ENCODE data around the gene CHRM1.
A peak's percentile ranks its signal among the peaks of the same experiment; 100 is the strongest.

Gene CHRM1

DNA sequence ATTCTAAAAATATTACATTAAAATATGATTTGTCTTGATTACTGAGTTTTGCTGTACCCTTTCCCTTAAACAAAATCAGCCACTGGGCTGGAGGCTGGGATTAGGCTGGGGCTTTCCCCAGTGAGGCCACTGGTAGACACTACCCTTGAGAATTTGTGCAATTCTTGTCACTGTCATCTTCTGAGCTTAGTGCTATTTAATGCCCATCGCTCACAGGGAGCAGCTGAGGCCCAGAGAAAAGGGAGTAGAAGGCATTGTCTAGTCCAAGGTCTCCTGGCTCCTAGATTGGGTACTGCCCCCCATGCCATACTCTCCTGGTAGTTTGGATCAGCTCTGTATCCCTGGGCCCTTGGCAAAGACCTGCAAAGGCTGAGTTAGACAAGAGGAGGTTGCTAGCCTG, 6.7 kb downstream of the CHRM1 start:
- ChIA-PET POLR2A (interaction anchor here (0.7 kb wide), 1 partner anchor 35 kb away, joined by 11 read pairs; no protein-coding TSS in a partner anchor), CTCF (interaction anchor here (2.1 to 2.4 kb wide), 2 partner anchors 8 to 108 kb away, joined by 11 to 24 read pairs; no protein-coding TSS in a partner anchor)
- DNase-seq (ENCODE audit: extremely low spot score), result no peak
- TF ChIP-seq, protein P1, sequence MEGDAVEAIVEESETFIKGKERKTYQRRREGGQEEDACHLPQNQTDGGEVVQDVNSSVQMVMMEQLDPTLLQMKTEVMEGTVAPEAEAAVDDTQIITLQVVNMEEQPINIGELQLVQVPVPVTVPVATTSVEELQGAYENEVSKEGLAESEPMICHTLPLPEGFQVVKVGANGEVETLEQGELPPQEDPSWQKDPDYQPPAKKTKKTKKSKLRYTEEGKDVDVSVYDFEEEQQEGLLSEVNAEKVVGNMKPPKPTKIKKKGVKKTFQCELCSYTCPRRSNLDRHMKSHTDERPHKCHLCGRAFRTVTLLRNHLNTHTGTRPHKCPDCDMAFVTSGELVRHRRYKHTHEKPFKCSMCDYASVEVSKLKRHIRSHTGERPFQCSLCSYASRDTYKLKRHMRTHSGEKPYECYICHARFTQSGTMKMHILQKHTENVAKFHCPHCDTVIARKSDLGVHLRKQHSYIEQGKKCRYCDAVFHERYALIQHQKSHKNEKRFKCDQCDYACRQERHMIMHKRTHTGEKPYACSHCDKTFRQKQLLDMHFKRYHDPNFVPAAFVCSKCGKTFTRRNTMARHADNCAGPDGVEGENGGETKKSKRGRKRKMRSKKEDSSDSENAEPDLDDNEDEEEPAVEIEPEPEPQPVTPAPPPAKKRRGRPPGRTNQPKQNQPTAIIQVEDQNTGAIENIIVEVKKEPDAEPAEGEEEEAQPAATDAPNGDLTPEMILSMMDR (IDR thresholded peaks at IDR 0.05; ENCODE audit: control extremely low read depth, extremely low read depth, low read depth, missing control alignments), result no peak

DNA sequence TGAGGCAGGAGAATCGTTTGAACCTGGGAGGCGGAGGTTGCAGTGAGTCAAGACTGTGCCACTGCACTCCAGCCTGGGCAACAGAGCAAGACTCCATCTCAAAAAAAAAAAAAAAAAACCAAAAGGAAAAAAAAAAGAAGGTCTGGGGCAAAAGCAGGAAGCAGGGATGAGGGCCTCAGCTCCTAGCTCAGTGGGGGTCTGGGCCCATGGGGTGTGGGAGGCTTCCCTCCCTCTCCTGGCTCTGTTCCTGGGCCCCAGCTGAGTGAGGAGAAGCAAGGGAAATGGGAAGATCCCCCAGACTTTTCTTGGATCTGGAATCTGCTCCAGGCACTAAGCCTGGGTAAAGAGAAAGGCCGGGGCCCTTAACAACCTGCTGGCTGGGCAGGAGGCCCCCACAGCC, 8.9 kb downstream of the CHRM1 start:
- ChIA-PET CTCF (no interaction called here), POLR2A (no interaction called here)
- DNase-seq (ENCODE audit: extremely low spot score), result no peak
- TF ChIP-seq, protein P1 (IDR thresholded peaks at IDR 0.05; ENCODE audit: control extremely low read depth, extremely low read depth, low read depth, missing control alignments), result no peak

DNA sequence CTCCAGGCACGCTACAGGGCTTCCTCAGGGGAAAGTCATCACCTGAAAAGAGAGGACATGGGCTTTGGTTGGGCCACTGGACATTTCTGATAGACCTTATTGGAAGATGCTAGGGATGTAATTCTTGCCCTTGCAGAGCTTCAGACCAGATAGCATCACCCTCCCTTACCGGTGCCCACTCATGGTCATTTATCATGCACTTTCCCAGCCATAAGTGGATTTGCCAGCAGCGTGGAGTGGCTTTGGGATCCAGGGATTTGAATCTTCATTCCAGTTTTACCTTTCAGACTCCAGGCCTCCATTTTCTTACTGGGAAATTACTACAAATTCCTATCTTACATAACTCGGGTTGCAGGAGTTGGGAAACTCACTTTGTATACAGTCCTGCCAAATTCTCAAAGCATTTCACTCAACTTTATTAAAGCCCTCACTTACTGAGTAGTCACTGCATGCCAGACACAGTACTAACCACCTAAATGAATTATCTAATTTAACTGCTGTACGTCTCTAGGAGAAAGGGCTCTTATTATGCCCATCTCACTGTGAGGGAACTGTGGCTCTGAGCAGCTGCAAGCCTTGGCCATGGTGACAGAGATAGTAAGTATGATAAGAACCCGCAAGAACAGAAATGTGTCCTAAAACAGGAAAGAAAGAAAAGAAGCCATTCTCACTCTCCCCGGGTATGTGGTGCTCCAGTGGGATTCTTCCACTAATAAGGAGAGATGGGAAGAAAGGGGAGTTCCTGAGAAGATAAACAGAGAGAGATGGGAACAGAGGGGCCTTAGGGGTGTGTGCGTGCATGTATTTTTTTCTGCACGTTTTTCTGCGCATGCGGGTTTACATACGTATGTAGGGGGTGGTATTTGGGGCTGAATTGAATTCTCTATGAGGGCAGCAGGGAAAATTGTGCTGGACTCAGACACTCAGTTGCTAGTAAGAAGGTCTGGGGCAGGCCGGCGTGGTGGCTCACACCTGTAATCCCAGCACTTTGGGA, 9.7 kb downstream of the CHRM1 start:
- CTCF ChIA-PET, result interaction anchor here (0.7 to 10.6 kb wide), 3 partner anchors 9 to 124 kb away, joined by 3 to 347 read pairs (median 97); partner anchors contain the start of gene CHRM1
- POLR2A ChIA-PET, result no interaction called here
- DNase-seq (ENCODE audit: extremely low spot score), result no peak
- TF ChIP-seq, protein P1 (IDR thresholded peaks at IDR 0.05; ENCODE audit: control extremely low read depth, extremely low read depth, low read depth, missing control alignments), result no peak

DNA sequence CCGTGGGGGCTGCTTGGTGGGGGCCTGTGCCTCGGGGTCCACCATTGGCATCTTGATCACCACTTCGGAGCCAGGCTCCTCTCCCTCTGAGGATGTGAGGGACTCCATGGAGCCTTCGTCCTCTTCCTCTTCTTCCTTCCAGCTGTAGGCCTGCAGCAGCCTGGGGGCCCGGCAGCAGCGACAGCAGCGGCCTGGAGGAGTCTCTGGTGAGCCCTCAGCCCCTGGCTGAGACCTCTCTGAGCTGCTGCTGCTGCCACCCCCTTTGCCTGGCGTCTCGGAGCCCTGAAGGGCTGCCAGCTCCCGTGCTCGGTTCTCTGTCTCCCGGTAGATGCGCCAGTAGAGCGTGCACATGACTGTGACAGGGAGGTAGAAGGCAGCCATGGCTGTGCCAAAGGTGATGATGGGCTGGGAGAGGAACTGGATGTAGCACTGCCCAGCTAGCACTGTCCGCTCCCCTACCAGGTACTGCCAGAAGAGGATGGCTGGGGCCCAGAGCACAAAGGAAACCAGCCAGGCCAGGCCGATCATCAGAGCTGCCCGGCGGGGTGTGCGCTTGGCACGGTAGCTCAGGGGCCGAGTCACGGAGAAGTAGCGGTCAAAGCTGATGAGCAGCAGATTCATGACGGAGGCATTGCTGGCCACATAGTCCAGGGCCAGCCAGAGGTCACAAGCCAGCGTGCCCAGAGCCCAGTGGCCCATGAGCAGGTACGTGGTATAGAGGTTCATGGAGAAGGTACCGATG, 10.9 kb downstream of the CHRM1 start:
- ChIA-PET POLR2A (no interaction called here), CTCF (interaction anchor here (0.7 to 10.6 kb wide), 4 partner anchors 10 to 125 kb away, joined by 3 to 347 read pairs (median 55); partner anchors contain the start of gene CHRM1)
- no peak for DNase-seq (ENCODE audit: extremely low spot score)
- TF ChIP-seq, protein P1 (IDR thresholded peaks at IDR 0.05; ENCODE audit: control extremely low read depth, extremely low read depth, low read depth, missing control alignments), result no peak

DNA sequence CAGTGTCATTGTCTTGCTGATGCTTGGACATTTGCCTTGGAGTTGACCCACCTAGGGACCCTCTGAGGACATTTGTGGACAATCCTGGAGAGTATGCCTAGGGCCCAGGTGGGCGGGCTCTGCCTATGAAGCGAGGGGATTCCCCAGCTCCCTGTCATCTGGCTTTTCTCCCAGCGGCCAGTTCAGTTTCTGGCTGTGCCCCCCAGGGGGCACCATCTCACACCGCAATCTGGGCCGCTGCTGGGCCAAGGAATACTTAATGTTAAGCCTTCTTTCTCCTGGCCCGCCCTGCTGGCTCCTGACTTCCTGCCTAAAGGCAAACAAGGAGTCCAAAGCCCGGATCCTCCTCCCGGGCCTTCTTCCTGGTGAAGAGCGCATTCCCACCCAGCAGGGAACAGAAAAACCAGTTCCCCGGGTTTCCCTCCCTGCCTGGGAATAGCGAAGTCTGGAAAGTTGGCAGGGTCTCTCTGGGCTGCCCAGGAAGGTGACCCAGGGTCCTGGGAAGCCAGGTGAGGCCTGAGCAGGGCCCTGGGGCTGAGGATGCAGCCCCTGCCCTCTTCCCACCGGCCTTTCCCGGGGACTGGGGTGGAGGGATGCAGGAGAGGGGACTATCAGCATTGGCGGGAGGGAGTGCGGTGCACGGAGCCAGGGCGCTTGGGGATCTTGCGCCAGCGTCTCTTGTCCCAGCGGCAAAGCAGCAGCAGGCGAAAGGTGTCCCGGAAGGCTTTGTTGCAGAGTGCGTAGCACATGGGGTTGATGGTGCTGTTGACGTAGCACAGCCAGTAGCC, 11.9 kb downstream of the CHRM1 start:
- DNase-seq (ENCODE audit: extremely low spot score), result peak; percentile 60
- TF ChIP-seq, protein P1 (IDR thresholded peaks at IDR 0.05; ENCODE audit: control extremely low read depth, extremely low read depth, low read depth, missing control alignments), result peak; percentile 19
- POLR2A ChIA-PET, result no interaction called here
- CTCF ChIA-PET, result interaction anchor here (2.8 to 10.6 kb wide), 3 partner anchors 11 to 112 kb away, joined by 13 to 347 read pairs (median 97); partner anchors contain the start of gene CHRM1

Measured in GM10248 (cell line).